HG02840 (cell line): Measurements from ENCODE around the gene SGMS1.
"Not testable (repeated sequence)": the region's sequence is repeated elsewhere in the genome, so short reads cannot be mapped to it uniquely, and the experiment has no call there.

Experiments used
- ATAC-seq: cut with Tn5 transposase; IDR thresholded peaks from one replicate; pipeline ENCODE4 v1.9.1; 2021; ENCODE audit warnings: mild to moderate bottlenecking, moderate library complexity, moderate number of reproducible peaks; ENCODE audit not compliant: unreplicated experiment, low FRiP score

The SGMS1 gene

DNA sequence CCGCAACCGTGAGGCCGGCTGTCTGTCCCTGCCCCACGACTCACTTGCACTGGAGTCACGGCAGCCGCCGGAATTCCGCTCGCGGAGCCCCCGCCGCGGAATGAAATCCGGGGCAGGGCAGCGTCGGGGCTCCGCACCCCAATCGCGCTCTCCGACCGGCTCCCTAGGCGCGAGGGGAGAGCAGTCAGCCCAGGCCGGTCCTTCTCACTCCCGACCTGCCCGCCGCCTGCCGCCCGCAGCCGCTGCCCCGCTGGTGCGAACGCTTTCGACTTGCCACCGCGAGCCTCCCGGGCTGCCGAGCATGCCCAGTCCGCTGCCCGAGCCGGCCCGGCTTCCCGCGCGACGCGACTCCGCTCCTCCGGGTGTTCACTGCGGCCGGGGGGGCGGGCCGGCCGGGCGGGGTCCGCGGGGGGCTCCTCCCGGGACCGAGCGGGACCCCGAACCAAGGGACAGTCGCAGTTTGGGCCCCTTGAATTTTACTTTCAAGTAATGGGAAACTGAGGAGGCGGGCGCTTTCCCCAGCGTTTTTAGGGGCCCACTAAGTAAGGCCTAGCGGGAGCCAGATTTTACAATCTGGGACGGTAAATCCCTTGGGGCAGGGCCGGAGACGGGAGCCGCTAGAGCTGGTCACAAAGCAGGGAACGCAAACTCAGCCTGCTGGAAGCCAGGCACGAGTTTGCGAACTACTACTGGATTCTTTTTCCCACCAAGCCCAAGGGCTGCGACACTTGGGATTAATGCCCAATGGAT, at the start of gene SGMS1:
TSS of gene SGMS1 (minus strand) at position 294 of the 750 bp plus-strand sequence. CDS start 279,842 bp downstream, outside the sequence.
- peak; percentile 26 for ATAC-seq

DNA sequence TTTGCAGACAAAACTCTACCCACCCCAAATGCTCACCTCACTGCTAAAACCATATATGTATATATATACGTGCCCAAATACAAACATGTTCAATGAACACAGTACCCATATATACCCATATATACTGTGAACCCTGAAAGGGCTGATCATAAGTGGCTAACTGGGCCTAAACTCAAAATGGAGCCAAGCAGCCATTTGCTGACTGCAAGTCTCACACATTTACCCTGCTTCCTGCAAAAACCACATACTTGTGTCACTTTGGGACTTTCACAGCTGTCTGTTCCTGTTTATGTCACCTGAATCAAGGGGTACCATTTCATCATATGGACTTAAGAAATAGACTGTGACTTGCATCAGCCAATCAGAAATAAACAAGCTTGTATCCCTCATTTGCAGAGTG, 48.4 kb upstream of the SGMS1 start:
- not testable (repeated sequence) for ATAC-seq

DNA sequence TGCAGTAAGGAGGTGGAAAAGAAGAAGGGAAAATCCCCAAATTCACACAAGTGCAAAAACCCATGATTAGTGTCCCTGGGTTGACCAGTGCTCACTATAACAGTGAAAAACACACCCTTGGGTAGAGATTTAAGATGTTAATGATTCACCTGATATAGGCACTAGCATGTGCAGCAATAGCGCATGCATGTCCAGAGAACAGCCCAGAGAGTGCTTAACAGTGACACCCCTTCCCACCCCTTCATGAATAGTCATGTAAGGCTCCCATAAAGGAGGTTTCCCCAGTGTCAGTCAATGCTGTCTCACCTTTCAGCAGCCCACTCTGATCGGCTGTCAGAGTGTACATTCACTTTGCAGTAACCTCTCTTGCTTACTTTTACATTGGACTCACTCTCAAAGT, 47.9 kb upstream of the SGMS1 start:
- not testable (repeated sequence) for ATAC-seq

DNA sequence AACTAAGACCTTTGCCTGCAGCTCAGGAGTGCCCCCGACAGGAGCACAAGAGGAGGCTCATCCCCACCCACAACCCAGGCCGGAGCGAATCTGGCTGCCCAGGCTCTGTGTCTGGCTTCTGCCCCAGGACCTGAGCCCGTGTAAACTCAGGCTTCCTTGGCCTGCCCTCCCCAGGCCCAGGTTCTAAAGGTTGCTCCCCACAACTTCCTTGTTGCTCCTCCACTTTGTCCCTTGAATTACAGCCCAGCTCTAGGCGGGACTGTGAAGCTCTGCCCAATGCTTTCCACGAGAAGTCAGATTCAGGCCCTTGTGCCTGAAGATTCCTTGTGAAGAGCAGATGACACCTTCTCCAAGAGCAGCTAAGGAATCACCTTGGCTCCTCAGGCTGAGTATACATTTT, 46.2 kb upstream of the SGMS1 start:
- ATAC-seq, result not testable (repeated sequence)

DNA sequence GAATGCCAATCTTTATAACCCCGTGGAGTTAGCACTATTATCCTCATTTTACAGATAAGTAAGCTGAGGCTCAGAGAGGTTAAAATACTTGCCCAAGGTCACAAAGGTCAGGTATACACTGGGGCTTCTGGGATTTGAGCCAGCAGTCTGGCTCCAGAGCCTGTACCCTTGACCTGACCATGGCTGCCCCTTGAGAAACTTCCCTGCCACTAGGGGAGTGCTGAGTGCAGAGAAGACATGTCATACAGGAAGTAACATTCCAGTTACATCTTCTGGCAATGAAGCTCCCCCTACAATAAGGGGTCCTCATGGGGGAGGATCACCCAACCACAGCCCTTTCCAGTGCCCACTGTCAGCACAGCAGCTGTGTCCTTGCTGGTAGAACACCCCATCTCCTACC, 43.6 kb upstream of the SGMS1 start:
- ATAC-seq, result not testable (repeated sequence)

DNA sequence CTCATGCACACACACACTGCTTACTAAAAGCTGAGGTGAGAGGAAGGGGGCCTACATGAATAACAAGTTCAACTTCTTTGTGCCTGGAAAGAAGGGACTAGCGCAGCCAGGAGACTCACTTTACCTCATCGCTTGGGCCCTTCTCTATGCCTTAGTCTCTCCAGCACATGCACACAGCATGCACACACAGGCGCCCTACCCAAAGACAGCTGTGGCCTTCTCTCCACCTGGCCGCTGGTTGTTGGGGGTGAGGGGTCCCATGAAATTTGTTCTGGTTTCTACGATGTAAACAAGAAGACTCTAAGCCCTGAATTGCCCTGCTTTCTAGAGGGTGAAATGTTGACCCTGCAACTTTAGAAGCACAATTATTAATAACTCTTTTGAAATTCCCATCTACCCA, 38.7 kb upstream of the SGMS1 start:
- not testable (repeated sequence) for ATAC-seq

DNA sequence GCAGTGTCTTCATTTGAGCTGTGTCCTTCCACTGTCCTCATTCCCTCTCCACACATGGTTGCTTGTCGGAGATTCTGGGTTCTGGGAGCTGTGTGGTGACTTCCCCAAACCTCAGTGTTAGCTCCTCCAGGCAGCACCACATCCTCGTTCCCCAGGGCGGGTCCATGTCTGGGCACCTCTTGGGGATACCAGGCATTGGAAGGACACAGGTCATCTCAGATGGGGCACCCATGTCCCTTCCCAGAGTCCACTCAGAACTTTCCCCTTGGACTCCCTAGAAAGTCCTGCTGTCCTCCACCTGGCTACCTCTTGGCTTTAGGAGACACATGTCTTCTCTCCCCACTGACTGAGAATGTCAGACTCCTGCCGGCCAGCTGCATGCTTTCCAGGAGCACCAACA, 37.8 kb upstream of the SGMS1 start:
- ATAC-seq, result not testable (repeated sequence)

DNA sequence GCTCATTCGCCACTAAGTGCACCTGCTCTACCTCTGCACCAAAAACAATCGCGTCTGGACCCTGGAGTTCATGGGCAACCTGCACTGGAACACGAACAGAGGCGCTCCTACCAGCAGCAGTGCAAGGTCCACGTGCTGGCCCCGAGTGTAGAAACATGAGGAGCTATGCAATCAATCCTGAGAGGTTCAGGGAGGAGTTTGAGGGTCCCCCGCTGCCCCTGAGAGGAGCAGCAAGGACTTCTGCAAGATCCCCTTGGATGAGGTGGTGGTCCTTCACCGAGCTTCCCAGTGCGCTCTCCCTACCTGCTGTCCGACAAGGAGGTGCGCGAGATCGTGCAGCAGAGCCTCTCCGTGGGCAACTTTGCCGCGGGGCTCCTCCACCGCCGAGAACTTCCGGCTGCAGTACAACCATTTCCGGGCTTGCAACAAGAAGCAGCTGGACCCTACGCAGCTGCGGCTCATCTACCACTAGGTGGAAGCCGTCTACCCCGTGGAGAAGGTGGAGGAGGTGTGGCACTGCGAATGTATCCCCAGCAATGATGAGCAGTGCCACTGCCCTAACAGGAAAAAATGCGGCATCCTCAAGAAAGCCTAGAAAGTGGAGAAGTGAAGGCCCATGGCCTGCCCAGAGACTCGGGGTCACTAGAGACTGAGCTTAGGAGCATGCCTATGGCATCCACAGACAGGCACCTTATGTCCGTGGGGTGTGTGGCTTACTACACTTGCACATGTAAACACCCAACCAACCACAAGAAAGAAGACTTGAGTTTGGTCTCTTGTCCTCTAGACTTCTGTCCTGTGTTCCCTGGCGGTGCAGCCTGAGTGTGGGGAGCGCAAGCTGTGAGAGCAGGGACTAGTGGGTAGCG, 36.3 kb upstream of the SGMS1 start:
- peak; percentile 92 for ATAC-seq

DNA sequence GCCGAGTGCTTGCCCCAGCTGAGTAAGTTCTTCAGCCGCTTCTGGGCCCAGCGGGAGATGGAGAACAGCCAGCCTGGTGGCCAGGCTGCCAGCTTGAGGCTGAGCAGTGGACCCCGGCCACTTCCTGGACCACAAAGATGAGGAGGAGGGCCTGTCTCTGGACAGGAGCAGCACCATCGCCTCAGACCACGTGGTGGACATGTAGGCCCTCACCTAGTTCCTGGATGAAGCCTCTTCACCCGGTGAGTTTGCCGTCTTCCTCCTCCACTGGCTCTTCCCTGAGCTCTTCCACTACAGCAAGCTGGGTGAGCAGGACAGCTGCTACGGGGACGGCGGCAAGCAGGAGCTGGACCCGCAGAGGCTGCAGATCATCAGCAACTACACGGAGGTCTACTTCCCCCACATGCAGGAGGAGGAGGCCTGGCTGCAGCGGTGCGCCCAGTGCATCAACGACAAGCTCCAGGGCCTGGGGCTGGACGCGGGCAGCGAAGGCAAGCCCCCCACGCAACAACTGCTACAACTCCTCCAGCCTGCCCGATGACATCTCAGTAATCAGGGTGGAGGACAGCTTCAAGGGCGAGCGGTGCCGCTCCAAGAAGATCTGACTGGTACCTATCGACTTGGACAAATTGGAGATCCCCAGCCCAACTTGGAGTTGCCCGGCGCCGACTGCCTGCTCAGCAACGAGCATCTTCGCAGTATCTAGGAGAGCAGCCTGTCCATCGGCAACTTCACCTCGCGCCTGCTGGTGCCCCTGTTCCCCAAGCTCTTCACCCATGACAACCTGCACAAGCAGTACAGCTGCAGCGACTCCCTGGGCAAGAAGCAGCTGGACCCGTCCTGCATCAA, 35.5 kb upstream of the SGMS1 start:
- peak; percentile 25 for ATAC-seq

DNA sequence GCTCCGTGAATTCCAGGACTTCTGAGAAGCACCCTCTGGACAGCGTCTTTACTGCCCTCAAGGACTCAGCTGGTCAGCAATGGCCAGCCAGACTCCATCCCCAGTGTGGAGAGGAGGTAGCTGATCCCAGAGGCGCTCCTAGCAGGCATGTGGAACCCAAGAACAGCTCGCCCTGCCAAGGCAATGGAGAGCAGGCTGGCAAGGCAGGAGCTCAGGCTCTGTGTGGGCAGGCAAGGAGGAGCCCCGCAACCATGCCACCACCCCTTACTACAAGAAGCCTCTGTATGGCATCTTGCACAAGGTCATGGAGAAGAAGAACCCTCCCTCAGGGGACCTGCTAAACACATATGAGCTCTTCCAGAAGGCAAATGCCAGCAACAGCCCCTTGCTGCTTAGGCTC, 34.4 kb upstream of the SGMS1 start:
- no peak for ATAC-seq

DNA sequence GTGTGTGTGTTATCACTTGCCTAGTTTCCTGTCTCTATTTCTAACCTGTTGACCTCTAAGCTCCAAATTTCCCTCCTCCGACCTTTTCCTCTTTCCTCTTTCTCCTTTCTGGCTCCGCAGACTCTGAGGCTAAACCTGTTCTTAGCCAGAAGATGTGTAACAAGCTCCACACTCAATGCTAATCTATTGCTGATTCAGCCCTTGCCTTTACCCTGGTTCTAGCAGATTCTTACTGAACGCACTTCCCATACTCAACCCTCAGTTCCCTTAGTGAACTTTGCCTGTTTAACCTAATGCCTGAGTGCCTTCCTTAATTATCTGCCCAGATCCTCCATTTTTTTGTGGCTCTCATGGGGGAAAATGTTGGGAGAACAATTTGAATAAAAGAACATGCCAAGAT, 30.0 kb upstream of the SGMS1 start:
- ATAC-seq, result no peak

DNA sequence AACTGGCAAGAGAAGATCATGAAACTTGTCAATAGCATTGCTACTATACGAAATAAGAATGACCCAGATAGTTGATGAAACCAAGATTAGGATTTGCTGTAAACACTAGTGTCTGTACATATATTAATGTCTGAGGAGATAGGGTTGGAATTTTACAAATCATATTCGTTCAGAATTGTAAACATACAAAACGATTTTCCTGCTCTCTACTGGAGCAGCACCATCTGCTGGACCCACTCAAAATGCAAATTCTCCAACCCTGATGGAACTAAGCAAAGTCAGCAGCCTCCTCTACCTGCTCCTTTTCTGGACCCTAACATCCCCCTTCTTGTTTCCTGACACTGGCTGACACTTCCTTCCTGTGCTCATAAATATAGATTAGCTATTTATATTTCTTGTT, 29.4 kb upstream of the SGMS1 start:
- ATAC-seq, result no peak

DNA sequence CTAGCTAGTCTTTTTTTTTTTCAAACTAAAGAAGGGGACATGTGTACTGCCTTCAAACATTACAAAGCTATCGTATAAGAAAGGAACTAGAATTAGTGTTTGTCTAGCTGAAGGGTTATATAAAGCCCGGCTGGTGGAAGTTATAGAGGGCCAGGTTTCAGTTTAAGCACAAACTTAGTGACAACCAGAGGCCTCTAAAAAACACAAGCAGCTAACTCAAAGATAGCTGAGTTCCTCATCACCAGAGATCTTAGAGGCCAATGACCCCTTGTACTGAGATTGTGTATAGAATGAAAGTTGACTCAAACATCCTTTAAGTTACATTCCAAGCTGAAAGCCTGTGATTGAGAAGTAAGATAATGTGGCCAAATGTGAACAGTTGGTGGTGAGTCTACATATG, 28.1 kb upstream of the SGMS1 start:
- no peak for ATAC-seq

DNA sequence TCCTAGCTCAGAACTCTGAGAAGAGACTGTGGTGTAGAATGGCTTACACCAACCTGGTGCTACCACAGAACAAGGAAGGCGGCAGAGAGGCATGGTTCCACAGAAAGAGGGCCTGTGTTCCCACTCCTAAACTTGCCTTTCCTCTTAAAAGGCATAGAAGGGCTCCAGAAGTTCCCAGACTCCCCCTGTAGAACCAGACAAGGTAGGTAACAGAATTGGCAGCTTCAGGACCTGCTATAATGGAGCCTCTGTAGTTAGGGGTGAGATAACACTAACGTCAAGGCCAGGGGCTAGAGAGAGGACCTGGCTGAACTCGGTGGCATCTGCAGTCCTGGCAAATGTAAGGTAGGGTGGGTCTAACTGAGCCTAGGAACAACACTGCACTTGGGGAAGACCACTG, 26.7 kb upstream of the SGMS1 start:
- ATAC-seq, result no peak

DNA sequence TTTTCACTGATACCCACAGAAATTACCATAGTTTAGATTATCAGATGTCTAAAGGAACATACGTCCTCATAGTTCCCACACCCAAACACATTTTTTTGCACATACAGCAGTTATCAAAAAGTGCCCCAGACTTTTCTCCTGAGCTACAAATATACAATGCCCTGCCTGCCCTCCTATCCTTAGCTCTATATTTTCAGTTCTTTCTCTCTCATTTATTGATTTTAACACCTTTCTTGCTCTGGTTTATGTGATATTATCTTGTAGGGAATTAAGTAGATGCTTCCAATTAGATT, 25.1 kb upstream of the SGMS1 start:
- ATAC-seq, result no peak

DNA sequence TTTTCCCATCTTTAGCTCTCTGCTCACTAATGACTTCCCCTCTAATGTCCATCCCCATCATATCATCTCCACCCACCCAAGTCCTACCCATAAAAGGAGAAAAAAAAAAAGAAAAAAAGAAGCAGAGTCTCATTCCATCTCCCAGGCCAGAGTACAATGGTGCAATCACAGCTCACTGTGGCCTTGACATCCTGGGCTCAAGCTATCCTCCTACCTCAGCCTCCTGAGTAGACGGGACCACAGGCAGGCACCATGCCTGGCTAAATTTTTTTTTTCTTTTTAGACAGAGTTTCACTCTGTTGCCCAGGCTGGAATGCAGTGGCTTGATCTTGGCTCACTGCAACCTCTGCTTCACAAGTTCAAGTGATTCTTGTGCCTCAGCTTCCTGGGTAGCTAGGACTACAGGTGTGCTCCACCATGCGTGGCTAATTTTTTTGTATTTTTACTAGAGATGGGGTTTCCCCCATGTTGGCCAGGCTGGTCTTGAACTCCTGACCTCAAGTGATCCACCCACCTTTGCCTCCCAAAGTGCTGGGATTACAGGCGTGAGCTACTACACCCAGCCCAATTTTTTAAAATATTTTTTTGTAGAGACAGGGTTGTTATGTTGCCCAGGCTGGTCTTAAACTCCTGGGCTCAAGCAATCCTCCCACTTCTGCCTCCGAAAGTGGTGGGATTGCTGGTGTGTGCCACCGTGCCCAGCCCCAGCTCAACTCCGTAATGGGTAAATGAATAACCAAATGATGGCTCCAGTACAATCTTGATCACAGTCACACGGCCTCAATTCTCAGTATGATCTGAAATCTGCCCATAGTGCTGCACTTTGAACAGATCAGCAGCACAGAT, 24.6 kb upstream of the SGMS1 start:
- ATAC-seq, result peak; percentile 58

DNA sequence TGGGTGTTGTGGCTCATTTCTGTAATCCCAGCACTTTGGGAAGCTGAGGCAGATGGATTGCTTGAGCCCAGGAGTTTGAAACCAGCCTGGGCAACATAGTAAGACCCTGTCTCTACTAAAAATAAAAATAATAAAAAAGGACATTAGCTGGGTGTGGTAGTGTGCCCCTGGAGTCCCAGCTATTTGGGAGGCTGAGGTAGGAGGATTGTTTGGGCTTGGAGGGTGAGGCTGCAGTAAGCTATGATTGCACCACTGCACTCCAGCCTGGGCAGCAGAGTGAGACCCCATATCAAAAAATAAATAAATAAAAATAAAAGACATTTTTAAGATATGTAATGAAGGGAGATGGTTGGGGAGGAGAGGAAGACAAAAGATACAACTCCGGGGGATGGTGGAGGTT, 23.6 kb upstream of the SGMS1 start:
- not testable (repeated sequence) for ATAC-seq

DNA sequence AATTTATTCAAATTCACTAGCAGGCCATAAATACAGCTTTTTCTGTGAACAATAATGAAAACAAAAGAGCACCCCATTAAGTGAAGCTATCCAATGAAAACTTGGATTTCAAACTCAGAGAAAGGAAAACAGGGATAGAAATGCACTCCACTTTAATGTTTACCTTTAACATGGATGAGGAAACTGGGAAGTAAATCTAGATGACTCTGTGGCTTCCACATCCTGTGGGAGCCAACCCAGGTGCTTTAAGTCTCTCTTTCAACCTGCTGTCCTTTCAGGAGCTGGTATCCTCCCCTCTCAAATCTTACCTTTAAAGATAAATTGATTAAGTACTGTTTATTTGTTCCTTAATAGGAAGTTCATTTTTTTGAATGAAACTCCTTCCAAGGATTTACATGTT, 21.5 kb upstream of the SGMS1 start:
- ATAC-seq, result no peak

DNA sequence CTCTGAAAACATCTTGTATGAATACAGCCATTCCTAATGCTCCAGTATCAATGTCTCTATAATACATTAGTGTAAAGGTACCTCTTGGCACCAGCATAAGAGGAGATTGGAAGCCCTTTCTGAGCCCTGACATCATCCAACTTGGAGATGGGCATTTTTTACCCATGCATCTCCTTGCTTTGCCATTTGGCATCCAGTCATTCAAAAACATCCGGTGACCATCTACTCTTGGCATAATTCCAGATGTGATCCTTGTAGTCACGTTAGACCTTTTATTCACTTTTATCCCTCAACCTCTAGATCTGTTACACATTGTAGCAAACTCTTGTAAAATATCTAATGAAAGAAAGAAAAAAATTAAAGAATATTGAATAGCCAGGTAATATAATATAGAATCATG, 17.9 kb upstream of the SGMS1 start:
- ATAC-seq, result no peak

DNA sequence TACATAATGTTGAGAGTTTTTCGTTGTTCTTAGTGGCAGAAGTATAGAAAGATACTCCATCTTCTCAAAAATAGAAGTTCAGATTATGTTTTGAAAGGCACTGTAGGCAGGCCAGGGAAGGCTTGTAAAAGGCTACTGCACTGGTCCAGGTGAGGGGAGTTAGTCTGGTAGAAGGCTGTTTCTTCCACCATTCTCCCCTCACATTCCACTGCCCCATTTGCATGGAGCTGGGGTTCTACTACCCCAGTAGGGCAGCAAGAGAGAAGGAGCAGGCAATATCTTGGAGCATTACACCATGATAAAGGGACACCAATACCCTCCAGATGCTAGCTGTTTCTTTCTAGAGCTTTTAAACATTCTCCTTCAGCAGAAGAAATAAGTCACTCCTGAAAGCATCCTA, 16.5 kb upstream of the SGMS1 start:
- no peak for ATAC-seq
